M059J (cell line): Measurements from ENCODE around the gene RNASET2. TPM values are rescaled to one million over a fixed set of nuclear protein-coding genes. Genes with fewer than 3 reads are reported as not detected.
A peak's percentile ranks its signal among the peaks of the same experiment; 100 is the strongest.

Experiments used
- DNase-seq: peaks from one replicate; pipeline ENCODE4 v3.0.0-alpha.2; 2012; ENCODE audit warnings: low read depth
- total RNA-seq: library from RNA; depleted of rRNA; stranded (reverse); fragments of >200 nt; shearing (Covaris generic); gene quantifications from 2 replicates; pipeline ENCODE4 v1.2.3, GENCODE V29; 2014

The RNASET2 gene
- total RNA-seq, 1 experiment from 2014 or later = 31.7 TPM

- DNase-seq = no peak
Measured at GRCh38 chr6:166947251-166947650, 9.1 kb downstream of the RNASET2 start.

- no peak for DNase-seq
Measured at GRCh38 chr6:166946125-166946524, 10.2 kb downstream of the RNASET2 start.

GRCh38 chr6:166944666-166945256 lies 11.6 kb downstream of the RNASET2 start:
- DNase-seq = no peak

- no peak for DNase-seq
Measured at GRCh38 chr6:166942393-166943168, 13.8 kb downstream of the RNASET2 start.

GRCh38 chr6:166940643-166941068 lies 15.7 kb downstream of the RNASET2 start:
- peak; percentile 70 for DNase-seq

- no peak for DNase-seq
Measured at GRCh38 chr6:166939894-166940293, 16.5 kb downstream of the RNASET2 start.

- DNase-seq = no peak
Measured at GRCh38 chr6:166939345-166939744, 17.0 kb downstream of the RNASET2 start.

GRCh38 chr6:166938704-166939103 lies 17.6 kb downstream of the RNASET2 start:
- no peak for DNase-seq

- no peak for DNase-seq
Measured at GRCh38 chr6:166938150-166938549, 18.2 kb downstream of the RNASET2 start.

GRCh38 chr6:166937746-166938145 lies 18.6 kb downstream of the RNASET2 start:
- no peak for DNase-seq

GRCh38 chr6:166936079-166936787 lies 20.1 kb downstream of the RNASET2 start:
- DNase-seq = no peak

- DNase-seq = no peak
Measured at GRCh38 chr6:166935353-166935752, 21.0 kb downstream of the RNASET2 start.

GRCh38 chr6:166934174-166934573 lies 22.2 kb downstream of the RNASET2 start:
- no peak for DNase-seq

GRCh38 chr6:166933396-166933795 lies 23.0 kb downstream of the RNASET2 start:
- peak; percentile 19 for DNase-seq

GRCh38 chr6:166932616-166933015 lies 23.7 kb downstream of the RNASET2 start:
- DNase-seq = no peak

- no peak for DNase-seq
Measured at GRCh38 chr6:166932116-166932515, 24.2 kb downstream of the RNASET2 start.

- DNase-seq = no peak
Measured at GRCh38 chr6:166931426-166931970, 24.9 kb downstream of the RNASET2 start.

GRCh38 chr6:166930354-166930891 lies 25.9 kb downstream of the RNASET2 start:
- DNase-seq = no peak

GRCh38 chr6:166929542-166930189 lies 26.7 kb downstream of the RNASET2 start:
- no peak for DNase-seq

GRCh38 chr6:166928644-166929541 lies 27.5 kb downstream of the RNASET2 start:
- DNase-seq = no peak
